Urinary bladder (tissue), 4 donors: ENCODE measurements around the gene ALOXE3. TPM values are rescaled to one million over a fixed set of nuclear protein-coding genes. Genes with fewer than 3 reads are reported as not detected.
A peak's percentile ranks its signal among the peaks of the same experiment; 100 is the strongest.

Experiments
- DNase-seq: peaks from one replicate; pipeline ENCODE4 v3.0.0-alpha.2; 2015; ENCODE audit errors: extremely low spot score
- H3K27ac ChIP-seq: one replicate; pipeline ENCODE4 v1.5.1; 2013; ENCODE audit warnings: low read depth, mild to moderate bottlenecking, moderate library complexity
- H3K36me3 ChIP-seq: one replicate; pipeline ENCODE4 v1.6.1; 2013; ENCODE audit warnings: mild to moderate bottlenecking, moderate library complexity; ENCODE audit not compliant: insufficient read depth
- H3K4me1 ChIP-seq: one replicate; pipeline ENCODE4 v1.6.1; 2013; ENCODE audit warnings: mild to moderate bottlenecking, moderate library complexity; ENCODE audit not compliant: insufficient read depth
- H3K4me3 ChIP-seq: one replicate; pipeline ENCODE4 v1.5.1; 2013; ENCODE audit warnings: low read depth, low read length
- WGBS: extraction: QIAGEN DNeasy Blood & Tissue Kit; methylation state at CpG from one replicate; pipeline ENCODE4 v1.1.7; 2013; 5-methylcytosine and 5-hydroxymethylcytosine counted together
- polyA plus RNA-seq: library from polyadenylated mRNA; stranded (reverse); fragments of 200-250 nt; gene quantifications from one replicate; pipeline ENCODE4 v1.2.3, GENCODE V29; 2013
- total RNA-seq: library from RNA; depleted of rRNA; stranded (reverse); fragments of >200 nt; gene quantifications from one replicate; pipeline ENCODE4 v1.2.3, GENCODE V29; 2014
- donor health status: healthy with polysubstance abuse.
- donor health status: healthy.

The ALOXE3 gene
- total and polyA plus RNA-seq, 2 donors = not detected

- no peak for DNase-seq
- peaks cover 30% of the 10 kb centered on the region for H3K36me3 ChIP-seq
- peak overlapping the region; percentile 55 for H3K4me3 ChIP-seq
- H3K4me1 ChIP-seq = no peaks in the 10 kb centered on the region
- 70% methylated on average over 18 of the region's 18 CpGs for WGBS
- peak overlapping the region; percentile 45 for H3K27ac ChIP-seq
Measured at GRCh38 chr17:8150194-8151119, 32.1 kb upstream of the ALOXE3 start.

GRCh38 chr17:8149419-8150193, 31.3 kb upstream of the ALOXE3 start:
- peaks cover 30% of the 10 kb centered on the region for H3K36me3 ChIP-seq
- WGBS = 94% methylated on average over 29 of the region's 29 CpGs
- no peaks in the 10 kb centered on the region for H3K4me1 ChIP-seq
- H3K27ac ChIP-seq = no peak overlapping the region
- no peak overlapping the region for H3K4me3 ChIP-seq
- no peak for DNase-seq

- WGBS = 90% methylated on average over 13 of the region's 13 CpGs
- Histone ChIP-seq H3K4me3 (no peak overlapping the region), H3K27ac (no peak overlapping the region), H3K4me1 (no peaks in the 10 kb centered on the region), H3K36me3 (peaks cover 34% of the 10 kb centered on the region)
- no peak for DNase-seq
Measured at GRCh38 chr17:8148560-8148959, 30.2 kb upstream of the ALOXE3 start.

- Histone ChIP-seq H3K36me3 (peaks cover 33% of the 10 kb centered on the region), H3K4me3 (no peak overlapping the region), H3K4me1 (no peaks in the 10 kb centered on the region), H3K27ac (no peak overlapping the region)
- DNase-seq = no peak
- WGBS = 90% methylated on average over 13 of the region's 13 CpGs
Measured at GRCh38 chr17:8147805-8148404, 29.6 kb upstream of the ALOXE3 start.

- no peak overlapping the region for H3K4me3 ChIP-seq
- H3K4me1 ChIP-seq = no peaks in the 10 kb centered on the region
- peaks cover 33% of the 10 kb centered on the region for H3K36me3 ChIP-seq
- no peak overlapping the region for H3K27ac ChIP-seq
- no peak for DNase-seq
- 89% methylated on average over 26 of the region's 26 CpGs for WGBS
Measured at GRCh38 chr17:8147141-8147804, 29.0 kb upstream of the ALOXE3 start.

- Histone ChIP-seq H3K27ac (no peak overlapping the region), H3K36me3 (peaks cover 33% of the 10 kb centered on the region), H3K4me1 (no peaks in the 10 kb centered on the region), H3K4me3 (no peak overlapping the region)
- no peak for DNase-seq
- WGBS = 91% methylated on average over 14 of the region's 14 CpGs
Measured at GRCh38 chr17:8146381-8147140, 28.2 kb upstream of the ALOXE3 start.

- no peak overlapping the region for H3K4me3 ChIP-seq
- no peak overlapping the region for H3K27ac ChIP-seq
- no peaks in the 10 kb centered on the region for H3K4me1 ChIP-seq
- 92% methylated on average over 12 of the region's 12 CpGs for WGBS
- DNase-seq = no peak
- H3K36me3 ChIP-seq = peaks cover 36% of the 10 kb centered on the region
Measured at GRCh38 chr17:8145811-8146210, 27.5 kb upstream of the ALOXE3 start.

- H3K36me3 ChIP-seq = peaks cover 34% of the 10 kb centered on the region
Measured at GRCh38 chr17:8144401-8145231, 26.3 kb upstream of the ALOXE3 start.

GRCh38 chr17:8143581-8144400, 25.5 kb upstream of the ALOXE3 start:
- no peak overlapping the region for H3K4me3 ChIP-seq
- H3K36me3 ChIP-seq = peaks cover 29% of the 10 kb centered on the region
- no peaks in the 10 kb centered on the region for H3K4me1 ChIP-seq
- 92% methylated on average over 22 of the region's 22 CpGs for WGBS
- H3K27ac ChIP-seq = no peak overlapping the region
- DNase-seq = no peak

More at GRCh38 chr17:8144401-8145231, 26.3 kb upstream of the ALOXE3 start:
- no peaks in the 10 kb centered on the region for H3K4me1 ChIP-seq
- no peak overlapping the region for H3K4me3 ChIP-seq
- 92% methylated on average over 15 of the region's 15 CpGs for WGBS
- H3K27ac ChIP-seq = no peak overlapping the region
- no peak for DNase-seq

GRCh38 chr17:8142887-8143580, 24.7 kb upstream of the ALOXE3 start:
- no peak overlapping the region for H3K4me3 ChIP-seq
- 81% methylated on average over 15 of the region's 15 CpGs for WGBS
- no peak for DNase-seq
- H3K4me1 ChIP-seq = no peaks in the 10 kb centered on the region
- no peak overlapping the region for H3K27ac ChIP-seq
- peaks cover 24% of the 10 kb centered on the region for H3K36me3 ChIP-seq
